WI38 (cell line): ENCODE measurements around the gene CCDC40.
A peak's percentile ranks its signal among the peaks of the same experiment; 100 is the strongest.

Experiments
- H3K4me3 ChIP-seq: 2 replicates; pipeline ENCODE4 v1.5.1; 2011; ENCODE audit warnings: low read depth, mild to moderate bottlenecking, control low read depth, low read length
- TF ChIP-seq, protein P1 (sequence below): IDR thresholded peaks from 2 replicates; pipeline ENCODE4 v1.5.1; 2012; ENCODE audit warnings: low read depth, mild to moderate bottlenecking, control low read depth, low read length

The CCDC40 gene

DNA sequence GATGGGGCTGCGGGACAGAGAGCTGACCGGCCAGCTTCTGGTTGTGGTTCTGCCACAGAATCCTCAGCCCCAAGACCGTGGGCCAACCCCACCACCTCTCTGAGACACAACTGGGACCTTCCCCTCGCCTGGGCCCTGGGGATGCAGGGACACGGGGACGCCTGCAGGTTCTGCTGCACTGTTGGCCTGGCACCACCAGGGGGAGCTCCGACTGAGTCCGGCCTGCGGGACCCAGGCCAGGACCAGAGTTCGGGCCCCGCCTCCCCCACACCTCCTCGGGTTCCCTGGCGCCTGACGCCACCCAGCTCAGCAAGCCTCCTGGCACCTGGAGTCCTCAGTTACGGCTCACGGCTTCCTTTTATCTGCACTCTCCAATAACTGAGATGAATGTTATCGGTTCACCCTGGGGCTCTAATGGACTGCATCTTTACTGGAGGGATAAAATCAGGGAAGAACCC lies 28.0 kb upstream of the CCDC40 start:
- no peak overlapping the region for H3K4me3 ChIP-seq
- TF ChIP-seq, protein P1, sequence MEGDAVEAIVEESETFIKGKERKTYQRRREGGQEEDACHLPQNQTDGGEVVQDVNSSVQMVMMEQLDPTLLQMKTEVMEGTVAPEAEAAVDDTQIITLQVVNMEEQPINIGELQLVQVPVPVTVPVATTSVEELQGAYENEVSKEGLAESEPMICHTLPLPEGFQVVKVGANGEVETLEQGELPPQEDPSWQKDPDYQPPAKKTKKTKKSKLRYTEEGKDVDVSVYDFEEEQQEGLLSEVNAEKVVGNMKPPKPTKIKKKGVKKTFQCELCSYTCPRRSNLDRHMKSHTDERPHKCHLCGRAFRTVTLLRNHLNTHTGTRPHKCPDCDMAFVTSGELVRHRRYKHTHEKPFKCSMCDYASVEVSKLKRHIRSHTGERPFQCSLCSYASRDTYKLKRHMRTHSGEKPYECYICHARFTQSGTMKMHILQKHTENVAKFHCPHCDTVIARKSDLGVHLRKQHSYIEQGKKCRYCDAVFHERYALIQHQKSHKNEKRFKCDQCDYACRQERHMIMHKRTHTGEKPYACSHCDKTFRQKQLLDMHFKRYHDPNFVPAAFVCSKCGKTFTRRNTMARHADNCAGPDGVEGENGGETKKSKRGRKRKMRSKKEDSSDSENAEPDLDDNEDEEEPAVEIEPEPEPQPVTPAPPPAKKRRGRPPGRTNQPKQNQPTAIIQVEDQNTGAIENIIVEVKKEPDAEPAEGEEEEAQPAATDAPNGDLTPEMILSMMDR = peak; percentile 92

DNA sequence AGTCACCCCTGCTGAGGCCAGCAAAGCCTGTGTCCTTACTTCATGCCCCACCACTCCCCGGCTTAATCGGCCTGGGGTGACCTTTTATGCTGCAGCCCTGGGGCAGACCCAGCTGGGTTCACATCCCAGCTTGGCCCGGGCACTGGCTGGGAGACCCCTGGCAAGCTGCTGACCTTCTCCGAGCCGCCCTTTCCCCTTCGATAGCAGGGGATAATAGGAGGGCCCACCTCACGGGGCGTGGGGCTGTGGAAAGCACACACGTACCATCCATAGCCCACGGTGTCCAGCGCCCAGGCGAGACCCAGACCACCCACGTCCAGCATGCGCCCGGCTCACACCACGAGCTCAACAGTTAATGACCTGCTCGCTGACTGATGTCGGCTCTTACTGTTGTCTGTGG lies 27.6 kb upstream of the CCDC40 start:
- TF ChIP-seq, protein P1 = no peak
- H3K4me3 ChIP-seq = no peak overlapping the region

GRCh38 chr17:80009391-80010282 lies 26.8 kb upstream of the CCDC40 start:
- TF ChIP-seq, protein P1 = no peak
- no peak overlapping the region for H3K4me3 ChIP-seq

DNA sequence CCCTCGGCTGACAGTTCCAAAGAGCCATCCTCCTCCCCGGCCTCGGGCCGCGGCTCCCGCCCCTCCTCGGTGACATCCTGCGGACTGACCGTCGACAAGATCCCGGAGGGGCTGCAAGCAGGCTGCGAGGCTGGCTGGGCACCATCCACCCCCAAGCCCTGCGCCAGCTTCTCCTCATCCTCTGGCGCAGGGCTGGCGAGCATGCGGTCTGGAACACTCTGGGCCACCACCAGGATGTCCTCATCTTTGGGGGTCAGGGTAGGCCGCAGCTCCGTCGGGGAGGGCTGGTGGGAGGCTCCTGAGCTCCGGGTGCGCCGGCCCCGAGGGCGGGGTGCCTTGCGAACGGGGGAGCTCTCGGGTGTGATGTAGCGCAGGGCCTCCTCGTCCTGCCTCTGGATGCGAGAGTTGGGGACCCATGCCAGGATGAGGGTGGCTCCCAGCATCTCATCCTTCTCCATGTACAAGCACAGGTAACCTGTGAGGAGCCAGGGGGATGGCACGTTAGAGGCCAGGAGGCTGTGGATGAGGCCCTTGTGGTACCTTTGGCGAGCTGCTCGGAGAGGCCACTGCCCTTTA lies 26.1 kb upstream of the CCDC40 start:
- no peak overlapping the region for H3K4me3 ChIP-seq
- TF ChIP-seq, protein P1 = no peak

GRCh38 chr17:80011989-80012555 lies 24.4 kb upstream of the CCDC40 start:
- no peak overlapping the region for H3K4me3 ChIP-seq
- TF ChIP-seq, protein P1 = no peak

DNA sequence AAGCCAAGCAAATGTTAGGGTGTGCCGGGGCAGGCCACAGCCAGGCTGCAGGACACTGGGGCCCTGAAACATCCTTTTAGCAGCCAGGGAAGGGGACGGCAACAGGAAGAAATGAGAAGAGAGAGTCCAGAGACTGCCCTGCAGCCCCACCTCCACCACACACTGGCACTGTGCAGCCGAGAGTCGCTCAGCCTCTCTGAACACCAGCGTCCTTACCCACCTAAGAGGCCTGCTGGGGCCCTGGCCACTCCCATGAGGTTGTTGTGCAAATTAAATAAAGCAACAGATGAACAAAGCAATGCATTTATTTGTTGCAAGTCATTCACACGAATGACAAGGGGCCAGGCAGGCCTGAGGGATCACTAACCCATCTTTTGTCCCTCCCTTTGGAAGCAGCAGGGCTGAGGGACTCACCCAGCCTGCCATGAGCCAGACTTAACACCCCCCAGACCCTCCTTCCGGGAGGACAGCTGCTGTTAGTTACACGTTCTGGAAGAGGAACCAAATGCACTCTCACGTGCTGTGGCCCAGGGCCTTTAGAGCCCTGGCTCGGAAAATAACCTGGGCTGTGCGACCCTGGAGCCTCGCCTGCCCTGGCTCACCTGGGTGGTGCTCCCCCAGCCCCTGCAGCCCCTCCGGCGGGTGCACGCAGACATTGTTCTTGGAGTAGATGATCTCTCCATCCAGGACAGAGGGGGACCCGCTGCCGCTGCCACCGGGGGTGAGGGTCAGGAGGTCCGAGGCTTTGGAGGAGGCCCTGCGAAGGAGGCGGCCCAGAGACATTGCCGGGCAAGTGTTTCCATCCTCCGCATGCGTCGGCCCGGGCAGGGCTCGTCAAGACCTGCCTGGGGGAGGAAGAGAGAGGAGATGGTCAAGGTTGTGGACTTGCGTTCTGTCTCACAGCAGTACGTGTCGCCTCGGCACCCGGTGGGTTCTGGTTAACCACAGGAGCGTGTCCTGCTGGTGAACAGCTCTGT lies 23.4 kb upstream of the CCDC40 start:
- TF ChIP-seq, protein P1 = no peak
- H3K4me3 ChIP-seq = no peak overlapping the region
